CD14-positive monocyte (primary cell): ENCODE results near the gene FBXO28. TPM values are rescaled to one million over a fixed set of nuclear protein-coding genes. Genes with fewer than 3 reads are reported as not detected.

Experiments
- DNase-seq, 3 donors: peaks; one replicate each; pipeline ENCODE4 v3.0.0-alpha.2; 2011 to 2022
- H2AFZ ChIP-seq: 2 replicates; pipeline ENCODE4 v1.6.0; 2012; ENCODE audit warnings: mild to moderate bottlenecking, low read depth, low read length, inconsistent platforms; ENCODE audit not compliant: insufficient read depth, poor library complexity, severe bottlenecking
- H3K27ac ChIP-seq, 2 donors: 1 replicate in 1 of 2; 2 replicates in 1 of 2; pipeline ENCODE4 v1.5.1; 2012 to 2013; ENCODE audit warnings: low read length in 2 of 2, control low read depth in 1 of 2, inconsistent platforms in 1 of 2, low read depth in 1 of 2, mild to moderate bottlenecking in 1 of 2
- H3K27me3 ChIP-seq, 2 donors: one replicate each; pipeline versions ENCODE4 v1.6.0 to v1.6.1; 2011 to 2013; ENCODE audit warnings: low read length in 2 of 2; ENCODE audit not compliant: control insufficient read depth in 2 of 2, insufficient read depth in 2 of 2
- H3K36me3 ChIP-seq, 2 donors: replicated peaks in 1 of 2; 1 replicate in 1 of 2; 2 replicates in 1 of 2; pipeline versions ENCODE4 v1.5.1 to v1.6.1; 2012 to 2013; ENCODE audit warnings: low read length in 2 of 2, control low read depth in 1 of 2, inconsistent platforms in 1 of 2, mild to moderate bottlenecking in 1 of 2; ENCODE audit not compliant: insufficient read depth in 2 of 2, control insufficient read depth in 1 of 2
- H3K4me1 ChIP-seq, 2 donors: 1 replicate in 1 of 2; 2 replicates in 1 of 2; pipeline versions ENCODE4 v1.5.1 to v1.6.1; 2012 to 2013; ENCODE audit warnings: low read length in 2 of 2, control low read depth in 1 of 2, inconsistent platforms in 1 of 2, mild to moderate bottlenecking in 1 of 2, moderate library complexity in 1 of 2; ENCODE audit not compliant: insufficient read depth in 2 of 2, control insufficient read depth in 1 of 2
- H3K4me2 ChIP-seq: replicated peaks from 2 replicates; pipeline ENCODE3; 2012; ENCODE audit warnings: low read length, moderate library complexity, mild to moderate bottlenecking; ENCODE audit not compliant: poor library complexity, severe bottlenecking; ENCODE audit errors: extremely low read depth
- H3K4me3 ChIP-seq, 3 experiments: fragments of 200-600 bp in 1 of 3; sonication (generic) in 1 of 3; replicated peaks in 1 of 3; 1 replicate in 2 of 3; 2 replicates in 1 of 3; pipeline ENCODE4 v1.5.1; 2011 to 2013; ENCODE audit warnings: low read length in 3 of 3, mild to moderate bottlenecking in 3 of 3, control low read depth in 2 of 3, low read depth in 2 of 3, inconsistent platforms in 1 of 3, moderate library complexity in 1 of 3
- H3K79me2 ChIP-seq: 2 replicates; pipeline ENCODE4 v1.6.0; 2012; ENCODE audit warnings: mild to moderate bottlenecking, control low read depth, inconsistent platforms, low read length, moderate library complexity; ENCODE audit not compliant: insufficient read depth
- H3K9ac ChIP-seq: 2 replicates; pipeline ENCODE4 v1.6.0; 2017; ENCODE audit warnings: low read length, mild to moderate bottlenecking; ENCODE audit not compliant: insufficient read depth, poor library complexity, severe bottlenecking
- H3K9me3 ChIP-seq, 2 donors: replicated peaks in 1 of 2; 1 replicate in 1 of 2; 2 replicates in 1 of 2; pipeline versions ENCODE4 v1.5.1 to v1.6.1; 2012 to 2013; ENCODE audit warnings: low read length in 2 of 2, control low read depth in 1 of 2; ENCODE audit not compliant: control insufficient read depth in 1 of 2, insufficient read depth in 1 of 2
- H4K20me1 ChIP-seq: 2 replicates; pipeline ENCODE4 v1.6.0; 2012; ENCODE audit warnings: mild to moderate bottlenecking, low read length, control low read depth, moderate library complexity; ENCODE audit not compliant: insufficient read depth
- H3K27ac Mint-ChIP-seq, 7 donors: one replicate each; pipeline ENCODE4 v1.8.0; 2020; ENCODE audit warnings: mild to moderate bottlenecking in 7 of 7, mixed read lengths in 7 of 7, moderate library complexity in 6 of 7, inconsistent platforms in 2 of 7
- H3K27me3 Mint-ChIP-seq, 3 donors: one replicate each; pipeline ENCODE4 v1.8.0; 2021 to 2022; ENCODE audit warnings: low read depth in 3 of 3, mild to moderate bottlenecking in 3 of 3, mixed read lengths in 3 of 3, moderate library complexity in 3 of 3, inconsistent platforms in 1 of 3
- H3K36me3 Mint-ChIP-seq, 2 donors: one replicate each; pipeline ENCODE4 v1.8.0; 2020; ENCODE audit warnings: mixed read lengths in 2 of 2, inconsistent platforms in 1 of 2, mild to moderate bottlenecking in 1 of 2
- H3K4me1 Mint-ChIP-seq: one replicate; pipeline ENCODE4 v1.8.0; 2020; ENCODE audit warnings: mild to moderate bottlenecking, mixed read lengths
- H3K4me3 Mint-ChIP-seq, 2 donors: one replicate each; pipeline ENCODE4 v1.8.0; 2020; ENCODE audit warnings: mild to moderate bottlenecking in 2 of 2, mixed read lengths in 2 of 2, moderate library complexity in 1 of 2
- H3K9me3 Mint-ChIP-seq, 7 donors: one replicate each; pipeline ENCODE4 v1.8.0; 2020 to 2022; ENCODE audit warnings: mixed read lengths in 7 of 7, mild to moderate bottlenecking in 6 of 7, moderate library complexity in 6 of 7, inconsistent platforms in 2 of 7
- WGBS: methylation state at CpG from one replicate; pipeline ENCODE4 v1.1.5; 2013; ENCODE audit warnings: missing lambda C conversion rate; ENCODE audit not compliant: insufficient coverage; 5-methylcytosine and 5-hydroxymethylcytosine counted together
- intact Hi-C, 2 donors: fragments of 100-400 bp; cut with micrococcal nuclease; formaldehyde crosslinking; loops; one replicate each; pipeline versions ENCODE4 v1.15.0 to v1.15.1; 2023
- polyA plus RNA-seq, 3 donors: library from polyadenylated mRNA; depleted of rRNA in 1 of 3; unstranded in 2 of 3; stranded (reverse) in 1 of 3; fragments of 300-500 nt in 2 of 3; fragments of >200 nt in 1 of 3; fragmentation: Illumina TruSeq in 2 of 3; gene quantifications; 1 replicate in 2 of 3; 2 replicates in 1 of 3; pipeline ENCODE4 v1.2.3, GENCODE V29; 2012 to 2021
- TF ChIP-seq, protein P1 (sequence below): fragments of 200-600 bp; IDR thresholded peaks from one replicate; pipeline ENCODE4 v1.8.0; 2022; ENCODE audit warnings: antibody characterized with exemption, mild to moderate bottlenecking

FBXO28 gene
- polyA plus RNA-seq, 3 donors, result 12.9 to 15.8 (median 13.0) TPM

DNA sequence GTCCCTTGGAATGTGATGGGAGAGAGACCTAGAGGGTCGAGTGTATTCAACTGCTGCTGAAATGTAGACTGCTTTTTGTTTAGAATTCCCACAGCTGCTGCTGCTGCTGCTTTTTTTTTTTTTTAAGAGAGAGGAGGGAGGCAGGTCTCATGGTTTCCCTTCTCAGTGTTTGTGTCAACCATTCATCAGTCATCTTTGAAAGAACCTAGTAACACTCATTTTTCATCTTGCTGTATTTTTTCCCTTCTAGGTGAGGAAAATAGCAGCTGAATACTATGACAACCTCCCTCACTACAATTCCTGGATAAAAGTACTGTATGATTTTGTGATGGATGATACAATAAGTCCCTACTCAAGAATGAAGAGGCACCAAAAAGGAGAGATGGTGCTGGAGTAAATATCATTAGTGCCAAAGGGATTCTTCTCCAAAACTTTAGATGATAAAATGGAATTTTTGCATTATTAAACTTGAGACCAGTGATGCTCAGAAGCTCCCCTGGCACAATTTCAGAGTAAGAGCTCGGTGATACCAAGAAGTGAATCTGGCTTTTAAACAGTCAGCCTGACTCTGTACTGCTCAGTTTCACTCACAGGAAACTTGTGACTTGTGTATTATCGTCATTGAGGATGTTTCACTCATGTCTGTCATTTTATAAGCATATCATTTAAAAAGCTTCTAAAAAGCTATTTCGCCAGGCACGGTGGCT, 78.3 kb downstream of the FBXO28 start:
- Mint-ChIP-seq H3K36me3 (peaks cover 30 to 51% of the 10 kb centered on the region in 2 donors), H3K27ac (no peak overlapping the region), H3K4me1 (peaks cover 25% of the 10 kb centered on the region), H3K4me3 (no peak overlapping the region), H3K9me3 (peaks cover 0 to 2% (median 0%) of the 10 kb centered on the region in 7 donors), H3K27me3 (no peaks in the 10 kb centered on the region)
- H4K20me1 ChIP-seq, result peaks cover 41% of the 10 kb centered on the region
- DNase-seq, result no peak
- H3K27ac ChIP-seq, result no peak overlapping the region
- peaks cover 25 to 47% of the 10 kb centered on the region in 2 donors for H3K36me3 ChIP-seq
- intact Hi-C loops, result no loop called here
- no peak overlapping the region for H3K9ac ChIP-seq
- no CpG with 5 or more reads among the region's 5 CpGs for WGBS
- H3K27me3 ChIP-seq, result no peaks in the 10 kb centered on the region
- no peak overlapping the region for H3K4me3 ChIP-seq
- H3K4me2 ChIP-seq, result no peak overlapping the region
- TF ChIP-seq, protein P1, sequence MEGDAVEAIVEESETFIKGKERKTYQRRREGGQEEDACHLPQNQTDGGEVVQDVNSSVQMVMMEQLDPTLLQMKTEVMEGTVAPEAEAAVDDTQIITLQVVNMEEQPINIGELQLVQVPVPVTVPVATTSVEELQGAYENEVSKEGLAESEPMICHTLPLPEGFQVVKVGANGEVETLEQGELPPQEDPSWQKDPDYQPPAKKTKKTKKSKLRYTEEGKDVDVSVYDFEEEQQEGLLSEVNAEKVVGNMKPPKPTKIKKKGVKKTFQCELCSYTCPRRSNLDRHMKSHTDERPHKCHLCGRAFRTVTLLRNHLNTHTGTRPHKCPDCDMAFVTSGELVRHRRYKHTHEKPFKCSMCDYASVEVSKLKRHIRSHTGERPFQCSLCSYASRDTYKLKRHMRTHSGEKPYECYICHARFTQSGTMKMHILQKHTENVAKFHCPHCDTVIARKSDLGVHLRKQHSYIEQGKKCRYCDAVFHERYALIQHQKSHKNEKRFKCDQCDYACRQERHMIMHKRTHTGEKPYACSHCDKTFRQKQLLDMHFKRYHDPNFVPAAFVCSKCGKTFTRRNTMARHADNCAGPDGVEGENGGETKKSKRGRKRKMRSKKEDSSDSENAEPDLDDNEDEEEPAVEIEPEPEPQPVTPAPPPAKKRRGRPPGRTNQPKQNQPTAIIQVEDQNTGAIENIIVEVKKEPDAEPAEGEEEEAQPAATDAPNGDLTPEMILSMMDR, result no peak
- peaks cover 8 to 15% of the 10 kb centered on the region in 2 donors for H3K4me1 ChIP-seq
- H3K79me2 ChIP-seq, result peaks cover 48% of the 10 kb centered on the region
- H3K9me3 ChIP-seq, result no peaks in the 10 kb centered on the region
- H2AFZ ChIP-seq, result no peak overlapping the region

DNA sequence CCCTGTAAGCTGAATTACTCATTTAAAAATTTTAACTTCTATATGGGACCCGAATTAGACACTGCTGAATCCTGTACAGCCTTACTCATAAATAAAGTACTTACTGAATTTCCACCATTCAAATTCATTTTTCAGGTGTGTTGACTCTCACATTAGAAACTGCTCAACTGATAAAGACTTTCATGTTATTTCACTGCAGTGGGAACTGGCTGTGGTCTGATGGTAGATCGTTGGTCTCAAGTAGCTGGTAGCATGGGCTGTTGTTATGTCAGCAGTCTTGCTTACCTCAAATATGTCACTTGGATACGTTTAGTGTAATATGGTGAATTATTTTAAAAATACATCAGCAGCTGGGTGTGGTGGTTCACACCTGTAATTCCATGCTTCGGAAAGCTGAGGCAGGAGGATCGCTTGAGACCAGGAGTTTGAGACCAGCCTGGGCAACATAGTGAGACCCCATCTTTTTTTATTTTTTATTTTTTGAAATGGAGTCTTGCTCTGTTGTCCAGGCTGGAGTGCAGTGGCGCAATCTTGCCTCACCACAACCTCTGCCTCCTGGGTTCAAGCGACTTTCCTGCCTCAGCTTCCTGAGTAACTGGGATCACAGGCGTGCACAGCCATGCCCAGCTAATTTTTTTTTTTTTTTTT, 79.5 kb downstream of the FBXO28 start:
- Mint-ChIP-seq H3K27ac (no peak overlapping the region), H3K4me1 (peaks cover 25% of the 10 kb centered on the region), H3K27me3 (no peaks in the 10 kb centered on the region), H3K36me3 (peaks cover 30 to 51% of the 10 kb centered on the region in 2 donors), H3K4me3 (no peak overlapping the region), H3K9me3 (peaks cover 0 to 2% (median 0%) of the 10 kb centered on the region in 7 donors)
- intact Hi-C loops, result no loop called here
- Histone ChIP-seq H4K20me1 (peaks cover 29% of the 10 kb centered on the region), H3K4me1 (peaks cover 8 to 15% of the 10 kb centered on the region in 2 donors), H3K36me3 (peaks cover 25 to 47% of the 10 kb centered on the region in 2 donors), H3K4me3 (no peak overlapping the region), H3K27ac (no peak overlapping the region), H3K27me3 (no peaks in the 10 kb centered on the region), H3K9me3 (no peaks in the 10 kb centered on the region), H3K9ac (no peak overlapping the region), H2AFZ (no peak overlapping the region), H3K79me2 (peaks cover 36% of the 10 kb centered on the region), H3K4me2 (no peak overlapping the region)
- DNase-seq, result no peak
- TF ChIP-seq, protein P1, result no peak
- WGBS, result 100% methylated on average over 3 of the region's 8 CpGs
